ENCODE measurements around the gene CEP350.

DNA sequence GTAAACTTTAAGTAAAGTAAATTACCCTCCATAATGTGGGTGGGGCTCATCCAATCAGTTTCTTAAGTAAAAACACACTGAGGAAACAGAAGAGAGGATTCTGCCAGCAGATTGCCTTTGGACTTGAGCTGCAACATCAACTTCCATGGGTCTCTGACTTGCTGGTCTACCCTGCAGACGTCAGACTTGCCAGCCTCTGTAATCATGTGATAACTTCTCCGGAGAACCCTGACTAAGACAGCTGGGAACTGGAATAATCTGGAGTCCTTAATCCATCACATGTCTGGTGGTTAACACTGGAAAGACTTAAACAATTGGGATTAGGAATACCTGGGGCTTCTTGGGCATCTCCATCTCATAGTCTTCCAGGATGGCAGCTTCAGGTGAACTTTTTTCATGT lies 13.2 kb upstream of the CEP350 start:
- TF ChIP-seq, protein P1, sequence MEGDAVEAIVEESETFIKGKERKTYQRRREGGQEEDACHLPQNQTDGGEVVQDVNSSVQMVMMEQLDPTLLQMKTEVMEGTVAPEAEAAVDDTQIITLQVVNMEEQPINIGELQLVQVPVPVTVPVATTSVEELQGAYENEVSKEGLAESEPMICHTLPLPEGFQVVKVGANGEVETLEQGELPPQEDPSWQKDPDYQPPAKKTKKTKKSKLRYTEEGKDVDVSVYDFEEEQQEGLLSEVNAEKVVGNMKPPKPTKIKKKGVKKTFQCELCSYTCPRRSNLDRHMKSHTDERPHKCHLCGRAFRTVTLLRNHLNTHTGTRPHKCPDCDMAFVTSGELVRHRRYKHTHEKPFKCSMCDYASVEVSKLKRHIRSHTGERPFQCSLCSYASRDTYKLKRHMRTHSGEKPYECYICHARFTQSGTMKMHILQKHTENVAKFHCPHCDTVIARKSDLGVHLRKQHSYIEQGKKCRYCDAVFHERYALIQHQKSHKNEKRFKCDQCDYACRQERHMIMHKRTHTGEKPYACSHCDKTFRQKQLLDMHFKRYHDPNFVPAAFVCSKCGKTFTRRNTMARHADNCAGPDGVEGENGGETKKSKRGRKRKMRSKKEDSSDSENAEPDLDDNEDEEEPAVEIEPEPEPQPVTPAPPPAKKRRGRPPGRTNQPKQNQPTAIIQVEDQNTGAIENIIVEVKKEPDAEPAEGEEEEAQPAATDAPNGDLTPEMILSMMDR (conservative IDR thresholded peaks at IDR 0.05 in 1 of 2, IDR thresholded peaks at IDR 0.05 in 1 of 2; ENCODE audit: low read depth in 1 of 2, low read length in 2 of 2) = no peak
- no peak for TF ChIP-seq EZH2 (IDR thresholded peaks at IDR 0.05; ENCODE audit: low read length, missing control alignments)
